Stimulated activated CD4-positive, alpha-beta T cell treated with anti-CD3 and anti-CD28 coated beads, Interleukin-1b, Interleukin-23, amount 100 ng/mL, for 4 hours (primary cell): Measurements from ENCODE around the gene TSPAN10.
"Not testable (repeated sequence)": the region's sequence is repeated elsewhere in the genome, so short reads cannot be mapped to it uniquely, and the experiment has no call there.

ENCODE experiments used
- DNase-seq, 2 donors: peaks; one replicate each; pipeline ENCODE4 v3.0.0-alpha.2; 2020; ENCODE audit warnings: low read depth in 2 of 2

Gene TSPAN10

GRCh38 chr17:81636505-81637288 is at the start of gene TSPAN10, which contains the start of gene NPLOC4:
Gene TSPAN10, plus strand, starts transcription at chr17:81637196. Its CDS starts 5,217 bp downstream, at chr17:81642413.
Gene NPLOC4, minus strand, starts transcription at chr17:81637112. Its CDS starts 182 bp downstream, at chr17:81636930.
- DNase-seq = peak; percentile 86 to 87

GRCh38 chr17:81589612-81590011 is 47.4 kb upstream of the TSPAN10 start:
- no peak for DNase-seq

GRCh38 chr17:81590121-81590520 is 46.9 kb upstream of the TSPAN10 start:
- no peak for DNase-seq

- DNase-seq = no peak
Measured at GRCh38 chr17:81591971-81592370, 45.0 kb upstream of the TSPAN10 start.

- no peak for DNase-seq
Measured at GRCh38 chr17:81593105-81593871, 43.7 kb upstream of the TSPAN10 start.

- DNase-seq = no peak
Measured at GRCh38 chr17:81599719-81600486, 37.1 kb upstream of the TSPAN10 start.

- peak in 1 of 2 donors; percentile 32 for DNase-seq
Measured at GRCh38 chr17:81601525-81602120, 35.4 kb upstream of the TSPAN10 start.

- no peak for DNase-seq
Measured at GRCh38 chr17:81603846-81604610, 33.0 kb upstream of the TSPAN10 start.

- no peak for DNase-seq
Measured at GRCh38 chr17:81607431-81607830, 29.6 kb upstream of the TSPAN10 start.

- no peak for DNase-seq
Measured at GRCh38 chr17:81608082-81608481, 28.9 kb upstream of the TSPAN10 start.

- no peak for DNase-seq
Measured at GRCh38 chr17:81608605-81609004, 28.4 kb upstream of the TSPAN10 start.

- DNase-seq = no peak
Measured at GRCh38 chr17:81609541-81610311, 27.3 kb upstream of the TSPAN10 start.

- no peak for DNase-seq
Measured at GRCh38 chr17:81612172-81612970, 24.6 kb upstream of the TSPAN10 start.

GRCh38 chr17:81615401-81615930 is 21.5 kb upstream of the TSPAN10 start:
- DNase-seq = no peak

- DNase-seq = no peak
Measured at GRCh38 chr17:81616877-81617276, 20.1 kb upstream of the TSPAN10 start.

- not testable (repeated sequence) for DNase-seq
Measured at GRCh38 chr17:81618307-81618706, 18.7 kb upstream of the TSPAN10 start.

GRCh38 chr17:81621494-81622130 is 15.4 kb upstream of the TSPAN10 start:
- DNase-seq = no peak

- no peak for DNase-seq
Measured at GRCh38 chr17:81630274-81630673, 6.7 kb upstream of the TSPAN10 start.

GRCh38 chr17:81631482-81631881 is 5.5 kb upstream of the TSPAN10 start:
- DNase-seq = no peak
